PC-9 (cell line): ENCODE data around the gene CENPP.

Experiments used
- CTCF ChIP-seq: fragments of 200-600 bp; sonication (generic); conservative IDR thresholded peaks from 2 replicates; pipeline ENCODE4 v1.6.1; 2017; ENCODE audit warnings: mixed run types, antibody characterized with exemption, mild to moderate bottlenecking, moderate library complexity
- EZH2 ChIP-seq: fragments of 200-600 bp; sonication (generic); IDR thresholded peaks from 2 replicates; pipeline ENCODE4 v1.8.0; 2017; ENCODE audit warnings: antibody characterized with exemption, low read depth

- no peak for TF ChIP-seq CTCF
- no peak for TF ChIP-seq EZH2
Observed at GRCh38 chr9:92642041-92642451, 316.3 kb downstream of the CENPP start.
